ENCODE measurements around the gene PRDM16. TPM values are rescaled to one million over a fixed set of nuclear protein-coding genes. Genes with fewer than 3 reads are reported as not detected.

Gene PRDM16
- total and polyA plus RNA-seq, 2 of the 13 experiments (the other 11 are each of a cell fraction or from before 2014, with no cell fraction given): 0.15 to 0.81 TPM

- intact Hi-C loops (cut with micrococcal nuclease; ENCODE audit: unreplicated experiment): loop anchor here (10.0 kb wide), 1 partner anchor 551 kb away; no protein-coding TSS in a partner anchor
- Histone ChIP-seq H3K4me1 (ENCODE audit: insufficient read depth, low read length) (peaks cover 49% of the 10 kb centered on the region), H2AFZ (ENCODE audit: low read length) (no peak overlapping the region), H4K20me1 (ENCODE audit: insufficient read depth, low read length) (no peaks in the 10 kb centered on the region), H3K9ac (ENCODE audit: insufficient read depth, low read depth, low read length) (no peak overlapping the region), H3K9me3 (ENCODE audit: low read length) (no peaks in the 10 kb centered on the region), H3K79me2 (ENCODE audit: insufficient read depth, low read length) (no peaks in the 10 kb centered on the region), H3K27me3 (ENCODE audit: control insufficient read depth in 1 of 2, insufficient read depth in 2 of 2, low read length in 2 of 2) (peaks cover 2 to 13% of the 10 kb centered on the region in 2 experiments; a peak in 2 of 5 replicates), H3K4me3 (replicated peaks in 1 of 3; ENCODE audit: insufficient read depth in 1 of 3, low read depth in 2 of 3, low read length in 3 of 3) (no peak overlapping the region), H3K27ac (ENCODE audit: extremely low read length, insufficient read depth, low read length) (no peak overlapping the region), H3K36me3 (replicated peaks in 1 of 2; ENCODE audit: control insufficient read depth in 1 of 2, insufficient read depth in 2 of 2, low read length in 2 of 2) (no peaks in the 10 kb centered on the region), H3K4me2 (ENCODE audit: low read depth, low read length) (no peak overlapping the region)
- in situ Hi-C loops (cut with HindIII; ENCODE audit: extremely low pct_ligation_motif_present, low pct_unique_long_range_greater_than_20kb): no loop called here
- no TSS peak for BruUV-seq (replicated peaks)
- ATAC-seq (no peak), FAIRE-seq (no peak), DNase-seq (ENCODE audit: low spot score) (no peak)
- 78% methylated on average over 32 of the region's 44 CpGs for WGBS (ENCODE audit: low lambda C conversion rate)
- CTCF ChIA-PET (ENCODE audit: low intra/inter-chr PET ratio, low total read pairs): interaction anchor here (1.5 kb wide), 1 partner anchor 550 kb away, joined by 3 read pairs; no protein-coding TSS in a partner anchor
- POLR2A ChIA-PET: no interaction called here
- TF ChIP-seq HMGXB3 (CRISPR knock-in tag; IDR thresholded peaks at IDR 0.05; ENCODE audit: borderline replicate concordance) (no peak), ZBTB33 (CRISPR knock-in tag; IDR thresholded peaks at IDR 0.05) (no peak), ZBTB34 (CRISPR knock-in tag; IDR thresholded peaks at IDR 0.05) (no peak), ZNF549 (CRISPR knock-in tag; IDR thresholded peaks at IDR 0.05) (no peak), ZSCAN29 (CRISPR knock-in tag; conservative IDR thresholded peaks at IDR 0.05) (no peak), IRF1 (CRISPR knock-in tag; IDR thresholded peaks at IDR 0.05; ENCODE audit: low read depth) (no peak), HMG20B (CRISPR knock-in tag; conservative IDR thresholded peaks at IDR 0.05) (no peak), ZSCAN31 (CRISPR knock-in tag; IDR thresholded peaks at IDR 0.05; ENCODE audit: low read depth) (no peak), YEATS4 (CRISPR knock-in tag; IDR thresholded peaks at IDR 0.05; ENCODE audit: borderline replicate concordance) (no peak), MED8 (CRISPR knock-in tag; IDR thresholded peaks at IDR 0.05; ENCODE audit: insufficient replicate concordance) (no peak), ZNF263 (CRISPR knock-in tag; IDR thresholded peaks at IDR 0.05) (no peak), HINFP (CRISPR knock-in tag; IDR thresholded peaks at IDR 0.05; ENCODE audit: low read depth) (no peak)
Observed at GRCh38 chr1:3425486-3426215, 356.6 kb downstream of the PRDM16 start.
